Activated T-helper 17 cell treated with anti-CD3 and anti-CD28 coated beads, Interleukin-2, amount 50 U/mL, for 72 hours (primary cell): ENCODE measurements around the gene FEM1B. TPM values are rescaled to one million over a fixed set of nuclear protein-coding genes. Genes with fewer than 3 reads are reported as not detected.
A peak's percentile ranks its signal among the peaks of the same experiment; 100 is the strongest.

Experiments used
- ATAC-seq: fragments of 150-1000 bp; cut with Tn5 transposase; replicated peaks from 2 replicates; pipeline ENCODE4 v1.10.0; 2021; ENCODE audit warnings: mild to moderate bottlenecking, moderate library complexity
- H3K27ac Mint-ChIP-seq: one replicate; pipeline ENCODE4 v1.8.0; 2022; ENCODE audit warnings: mixed read lengths
- H3K27me3 Mint-ChIP-seq: one replicate; pipeline ENCODE4 v1.8.0; 2022; ENCODE audit warnings: mixed read lengths
- H3K36me3 Mint-ChIP-seq: one replicate; pipeline ENCODE4 v1.8.0; 2022; ENCODE audit warnings: low read depth, mild to moderate bottlenecking, mixed read lengths
- H3K4me1 Mint-ChIP-seq: one replicate; pipeline ENCODE4 v1.8.0; 2022; ENCODE audit warnings: mixed read lengths
- H3K4me3 Mint-ChIP-seq: one replicate; pipeline ENCODE4 v1.8.0; 2022; ENCODE audit warnings: mild to moderate bottlenecking, mixed read lengths
- H3K9me3 Mint-ChIP-seq: one replicate; pipeline ENCODE4 v1.8.0; 2022; ENCODE audit warnings: mixed read lengths
- total RNA-seq, 2 donors: library from RNA; stranded (reverse); gene quantifications; one replicate each; pipeline ENCODE4 v1.2.3, GENCODE V29; 2022

FEM1B gene
- total RNA-seq, 2 donors from 2014 or later, result 35.1 to 43.6 TPM

DNA sequence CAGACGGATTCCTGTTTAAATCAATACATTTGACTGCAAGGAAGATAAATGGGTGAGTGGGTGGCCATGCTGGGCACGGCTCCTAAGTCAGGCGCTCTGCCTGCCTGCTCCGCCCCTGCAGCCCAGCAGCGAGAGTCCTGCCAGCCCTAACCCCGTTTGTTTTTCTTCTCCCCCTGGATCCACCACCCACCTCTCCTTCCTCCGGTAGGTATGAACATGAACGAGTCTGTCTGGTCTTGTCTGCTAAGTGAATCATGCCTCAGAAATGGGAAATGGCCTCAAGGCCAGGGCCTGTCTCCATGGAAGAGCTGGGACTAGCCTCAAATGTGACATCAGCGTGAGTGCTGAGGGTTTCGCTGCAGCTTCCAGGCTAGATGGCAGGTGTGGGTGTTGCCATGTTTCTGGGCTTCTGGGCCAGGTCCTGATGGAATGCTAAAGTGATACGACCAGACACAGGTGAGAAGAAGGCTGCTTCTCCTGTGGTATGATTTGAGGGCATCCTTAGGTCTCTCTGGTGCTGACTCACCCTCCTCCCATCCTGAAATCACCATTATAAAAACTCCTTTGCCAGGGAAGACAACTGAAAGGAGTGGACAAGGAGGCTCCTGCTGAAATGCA, 5.6 kb upstream of the FEM1B start:
- H3K4me3 Mint-ChIP-seq, result no peak overlapping the region
- no peaks in the 10 kb centered on the region for H3K36me3 Mint-ChIP-seq
- no peaks in the 10 kb centered on the region for H3K9me3 Mint-ChIP-seq
- no peak overlapping the region for H3K27ac Mint-ChIP-seq
- H3K4me1 Mint-ChIP-seq, result peaks cover 12% of the 10 kb centered on the region
- ATAC-seq, result no peak
- peaks cover 5% of the 10 kb centered on the region for H3K27me3 Mint-ChIP-seq

DNA sequence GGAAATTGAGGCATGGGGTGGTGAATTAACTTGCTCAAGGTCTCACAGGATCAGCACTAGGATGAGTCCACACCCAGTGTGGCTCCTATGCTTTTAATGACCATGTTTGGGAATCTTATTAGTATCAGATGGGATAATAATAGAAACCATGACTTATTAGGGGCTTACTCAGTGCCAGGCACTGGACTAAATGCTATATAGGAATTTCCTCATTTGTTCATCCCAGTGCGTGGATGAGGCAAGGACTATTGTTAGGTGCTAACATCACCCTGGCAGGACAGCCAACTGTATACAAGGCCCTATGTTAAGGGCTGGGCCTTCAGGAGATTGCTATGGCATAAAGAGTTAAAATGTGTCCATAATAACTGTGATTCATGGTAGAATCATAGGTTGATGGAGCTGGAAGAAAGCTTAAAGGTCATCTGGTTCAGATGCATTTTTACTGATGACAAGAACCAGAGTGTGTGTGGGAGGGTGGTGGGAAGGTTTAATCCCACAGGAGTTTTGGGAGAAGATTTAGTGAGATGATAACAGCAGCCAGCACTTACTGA, 4.7 kb upstream of the FEM1B start:
- Mint-ChIP-seq H3K27me3 (peaks cover 2% of the 10 kb centered on the region), H3K4me3 (no peak overlapping the region), H3K4me1 (peaks cover 15% of the 10 kb centered on the region), H3K9me3 (no peaks in the 10 kb centered on the region), H3K27ac (peak overlapping the region; percentile 55), H3K36me3 (no peaks in the 10 kb centered on the region)
- no peak for ATAC-seq

DNA sequence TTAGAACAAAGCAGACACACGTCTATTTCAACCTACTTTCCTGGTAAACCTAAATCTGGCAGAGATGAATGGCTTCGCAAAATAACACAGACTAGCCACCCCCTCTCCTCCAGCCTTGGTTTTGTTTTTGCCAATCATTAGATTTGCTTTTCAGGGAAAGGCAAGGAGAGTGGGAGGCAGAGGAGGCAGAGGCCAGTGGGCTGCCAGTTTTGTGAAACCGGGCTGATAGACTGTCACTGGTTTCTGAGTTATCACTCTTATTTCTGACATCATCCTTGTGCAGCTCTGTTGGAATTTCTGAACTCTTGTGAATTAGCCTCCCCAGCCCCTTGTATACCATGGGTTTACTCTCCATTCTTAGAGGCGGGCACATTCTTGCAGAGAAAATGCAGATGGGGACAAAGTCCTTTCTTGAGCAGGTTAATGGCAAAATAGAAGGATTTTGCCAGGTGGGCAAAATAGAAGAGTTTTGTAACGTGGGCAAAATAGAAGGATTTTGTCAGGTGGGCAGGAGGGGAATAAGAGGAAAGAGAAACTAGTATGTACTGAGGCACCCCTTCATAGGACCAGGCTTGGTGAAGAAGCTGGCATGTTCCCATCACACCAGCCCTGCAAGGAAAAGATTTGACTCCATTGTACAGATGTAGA, 3.2 kb upstream of the FEM1B start:
- peaks cover 15% of the 10 kb centered on the region for H3K4me1 Mint-ChIP-seq
- H3K4me3 Mint-ChIP-seq, result no peak overlapping the region
- H3K27ac Mint-ChIP-seq, result no peak overlapping the region
- peaks cover 10% of the 10 kb centered on the region for H3K36me3 Mint-ChIP-seq
- no peaks in the 10 kb centered on the region for H3K27me3 Mint-ChIP-seq
- no peaks in the 10 kb centered on the region for H3K9me3 Mint-ChIP-seq
- ATAC-seq, result no peak

DNA sequence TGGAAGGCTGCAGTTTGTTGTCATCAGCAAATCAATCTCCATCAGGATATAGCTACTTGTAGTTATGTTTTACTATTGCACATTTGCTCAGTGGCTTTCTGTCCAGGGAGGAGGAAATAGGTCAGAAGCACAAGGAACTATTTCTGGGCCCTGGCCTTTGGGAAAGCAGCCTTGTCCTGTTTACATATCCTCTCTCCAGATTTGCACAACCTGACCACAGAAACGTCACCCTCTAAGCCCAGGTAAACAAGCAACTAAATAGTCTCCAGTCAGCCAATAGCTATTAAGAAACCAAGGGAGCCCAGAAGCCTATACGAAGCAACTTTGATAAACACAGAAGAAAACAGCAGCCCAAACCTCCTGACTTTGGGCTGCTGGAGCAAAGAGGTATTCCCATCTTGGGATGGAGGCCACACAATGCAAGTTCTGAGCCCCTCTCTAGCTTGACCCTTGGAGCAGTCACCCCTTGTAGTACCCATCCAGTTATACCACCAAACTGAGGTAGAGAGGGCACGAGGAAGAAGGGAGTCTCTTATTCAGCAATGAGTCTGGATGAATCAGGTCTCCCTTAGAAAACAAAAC, 2.3 kb upstream of the FEM1B start:
- ATAC-seq, result no peak
- Mint-ChIP-seq H3K4me1 (peaks cover 22% of the 10 kb centered on the region), H3K4me3 (peak overlapping the region; percentile 89), H3K27me3 (no peaks in the 10 kb centered on the region), H3K27ac (no peak overlapping the region), H3K9me3 (no peaks in the 10 kb centered on the region), H3K36me3 (peaks cover 20% of the 10 kb centered on the region)

DNA sequence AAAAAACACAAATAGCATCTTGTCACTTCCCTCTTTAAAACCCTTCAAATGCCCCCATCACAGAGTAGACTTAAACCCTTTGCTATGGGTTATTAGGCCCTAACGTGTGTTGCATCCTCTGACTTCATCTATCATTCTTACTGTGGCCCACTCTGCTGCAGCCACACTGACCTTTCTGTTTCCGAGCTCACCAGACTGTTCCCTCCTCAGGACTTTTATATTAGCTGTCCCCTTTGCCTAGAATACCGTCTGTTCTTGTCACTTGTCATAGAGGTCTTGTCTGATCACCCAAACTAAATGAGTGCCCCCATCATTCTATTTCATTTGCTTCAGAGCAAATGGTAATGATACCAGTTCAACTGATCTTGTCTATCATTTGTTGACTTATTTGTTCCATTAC, 877 bp upstream of the FEM1B start:
- H3K36me3 Mint-ChIP-seq, result peaks cover 28% of the 10 kb centered on the region
- no peaks in the 10 kb centered on the region for H3K27me3 Mint-ChIP-seq
- H3K9me3 Mint-ChIP-seq, result no peaks in the 10 kb centered on the region
- H3K27ac Mint-ChIP-seq, result peak overlapping the region; percentile 99
- peak overlapping the region; percentile 89 for H3K4me3 Mint-ChIP-seq
- ATAC-seq, result no peak
- peaks cover 34% of the 10 kb centered on the region for H3K4me1 Mint-ChIP-seq

DNA sequence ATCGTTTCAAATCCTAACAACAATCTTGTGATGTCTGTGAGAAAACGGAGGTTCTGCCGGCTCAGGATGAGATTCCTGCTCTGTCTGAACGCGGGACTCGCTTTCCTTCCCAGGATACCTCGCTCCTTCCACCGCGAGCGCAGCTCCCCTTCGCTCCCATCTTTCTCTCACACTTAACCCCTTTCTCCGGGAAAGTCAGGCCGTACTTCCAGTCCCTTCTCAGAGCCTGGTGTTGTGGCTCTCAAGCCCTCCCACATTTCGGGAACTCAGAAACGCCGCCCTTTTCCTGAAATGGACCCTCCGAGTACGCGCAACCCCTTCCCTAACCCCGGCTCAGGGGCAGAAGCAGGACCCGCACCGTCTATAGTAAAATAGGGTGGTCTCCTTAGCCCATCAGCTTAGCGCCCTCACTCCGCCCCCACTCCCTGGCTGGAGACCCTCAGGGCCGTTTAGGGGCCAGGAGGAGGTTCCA, 378 bp upstream of the FEM1B start:
- Mint-ChIP-seq H3K4me3 (peak overlapping the region; percentile 89), H3K27me3 (no peaks in the 10 kb centered on the region), H3K9me3 (no peaks in the 10 kb centered on the region), H3K27ac (peak overlapping the region; percentile 99), H3K36me3 (peaks cover 33% of the 10 kb centered on the region), H3K4me1 (peaks cover 39% of the 10 kb centered on the region)
- peak; percentile 3 for ATAC-seq

DNA sequence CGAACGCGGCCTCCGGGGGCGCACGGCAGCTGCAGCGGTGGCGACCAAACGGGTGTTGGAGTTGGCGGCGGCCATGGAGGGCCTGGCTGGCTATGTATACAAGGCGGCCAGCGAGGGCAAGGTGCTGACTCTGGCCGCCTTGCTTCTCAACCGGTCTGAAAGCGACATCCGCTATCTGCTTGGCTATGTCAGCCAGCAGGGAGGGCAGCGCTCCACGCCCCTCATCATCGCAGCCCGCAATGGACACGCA, 725 bp downstream of the FEM1B start:
- peak overlapping the region; percentile 95 for H3K27ac Mint-ChIP-seq
- no peaks in the 10 kb centered on the region for H3K9me3 Mint-ChIP-seq
- no peaks in the 10 kb centered on the region for H3K27me3 Mint-ChIP-seq
- peaks cover 35% of the 10 kb centered on the region for H3K36me3 Mint-ChIP-seq
- H3K4me1 Mint-ChIP-seq, result peaks cover 41% of the 10 kb centered on the region
- no peak for ATAC-seq
- H3K4me3 Mint-ChIP-seq, result peak overlapping the region; percentile 89

DNA sequence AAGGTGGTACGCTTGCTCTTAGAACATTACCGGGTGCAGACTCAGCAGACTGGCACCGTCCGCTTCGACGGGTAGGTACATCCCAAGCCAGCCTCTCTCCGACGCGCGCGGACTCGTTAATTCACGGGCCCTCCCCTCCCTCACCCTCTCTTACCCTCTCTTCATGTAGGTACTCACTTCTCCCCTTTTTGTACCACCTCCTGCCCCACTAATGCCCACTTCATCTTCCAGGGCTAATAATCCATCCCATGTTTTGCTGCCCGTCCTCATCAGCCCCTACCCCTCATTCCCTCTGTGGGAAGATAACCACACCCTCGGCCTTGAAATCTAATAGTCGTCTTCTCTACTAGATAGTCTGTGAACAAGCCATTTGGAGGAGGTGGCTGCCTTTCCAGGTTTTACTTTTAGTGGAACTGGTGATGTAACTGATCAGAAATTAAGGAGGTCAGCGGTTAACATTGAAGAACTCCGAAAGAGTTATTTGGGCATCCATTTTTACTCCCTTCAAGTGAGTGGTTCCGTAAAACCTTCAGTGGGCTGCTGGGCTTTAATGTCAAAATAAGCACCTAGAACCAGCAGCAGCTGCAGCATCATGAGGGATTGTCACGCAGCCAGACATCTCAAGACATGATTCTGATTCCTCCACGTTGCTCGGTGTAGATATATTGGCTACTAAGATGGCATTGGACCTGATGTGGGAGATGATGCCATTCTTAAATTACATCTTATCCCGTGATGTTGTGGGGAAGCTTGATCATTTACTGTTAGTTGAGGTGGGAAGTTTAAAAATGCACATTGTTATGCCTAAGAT, 1.3 kb downstream of the FEM1B start:
- ATAC-seq, result peak; percentile 18
- H3K4me3 Mint-ChIP-seq, result peak overlapping the region; percentile 89
- H3K27ac Mint-ChIP-seq, result peak overlapping the region; percentile 95
- H3K9me3 Mint-ChIP-seq, result no peaks in the 10 kb centered on the region
- H3K36me3 Mint-ChIP-seq, result peaks cover 35% of the 10 kb centered on the region
- no peaks in the 10 kb centered on the region for H3K27me3 Mint-ChIP-seq
- peaks cover 41% of the 10 kb centered on the region for H3K4me1 Mint-ChIP-seq

DNA sequence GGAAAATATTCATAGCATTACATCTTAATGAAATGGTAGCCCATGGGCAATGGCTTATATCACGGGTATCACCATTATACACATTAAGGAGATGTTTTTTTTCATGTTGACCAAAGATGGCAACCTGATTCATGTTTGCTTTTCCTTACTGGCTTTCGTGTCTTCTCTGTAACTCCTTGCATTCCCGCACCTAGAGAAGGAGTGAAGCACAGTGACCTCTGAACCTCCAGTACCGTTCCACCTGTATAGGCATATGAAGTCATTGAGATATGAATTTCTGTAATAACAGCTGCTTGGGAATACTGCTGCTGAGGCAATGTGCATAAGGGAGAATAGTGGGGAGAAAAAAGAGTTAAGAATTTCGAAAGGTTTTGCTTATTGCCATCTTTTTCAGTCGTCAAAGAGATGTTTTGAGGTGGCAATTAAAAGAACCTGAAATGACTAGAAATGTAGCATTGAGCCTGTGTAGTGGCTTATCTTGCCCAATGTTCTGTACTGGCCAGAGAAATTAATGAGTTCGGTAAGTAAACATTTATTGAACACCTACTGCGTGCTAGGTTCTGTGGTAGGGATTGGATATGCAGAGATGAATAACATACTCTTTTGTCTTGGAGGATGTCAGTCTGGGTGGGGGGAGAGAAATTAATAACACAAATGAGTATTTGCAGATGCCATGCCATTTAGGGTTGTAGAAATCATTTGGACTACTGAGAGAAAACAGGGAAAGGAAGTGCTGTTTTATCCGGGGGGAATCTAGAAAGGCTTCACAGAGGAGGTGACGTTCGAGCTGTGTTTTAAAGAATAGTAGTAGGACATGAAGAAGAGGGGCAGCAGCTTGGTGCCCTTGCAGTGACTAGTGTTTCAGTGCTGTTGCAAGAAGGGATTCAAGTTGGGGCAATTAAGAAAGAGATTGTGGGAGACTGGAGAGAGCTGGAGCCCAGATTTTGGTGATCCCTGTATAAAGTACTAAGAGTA, 2.5 kb downstream of the FEM1B start:
- peaks cover 47% of the 10 kb centered on the region for H3K4me1 Mint-ChIP-seq
- peak overlapping the region; percentile 89 for H3K4me3 Mint-ChIP-seq
- peaks cover 44% of the 10 kb centered on the region for H3K36me3 Mint-ChIP-seq
- no peaks in the 10 kb centered on the region for H3K27me3 Mint-ChIP-seq
- H3K27ac Mint-ChIP-seq, result peak overlapping the region; percentile 95
- no peak for ATAC-seq
- H3K9me3 Mint-ChIP-seq, result no peaks in the 10 kb centered on the region

DNA sequence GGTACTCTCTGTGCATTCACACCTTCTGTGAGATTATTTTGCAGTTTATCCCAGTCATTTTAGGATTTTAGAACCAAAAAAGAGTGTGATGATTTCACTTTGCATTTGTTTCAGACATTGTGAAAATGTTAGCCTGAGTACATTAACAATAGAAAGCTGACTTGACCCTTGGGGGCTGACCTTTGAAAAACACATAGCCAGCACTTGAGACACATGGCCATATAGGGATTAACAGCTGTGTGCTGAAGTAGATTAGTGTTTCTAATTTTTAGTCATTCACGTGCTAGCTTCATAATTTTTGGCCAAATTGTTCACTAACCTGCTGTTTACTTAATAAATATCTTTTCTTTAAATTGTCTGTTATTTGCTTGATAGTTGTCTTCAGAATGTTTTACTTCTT, 3.5 kb downstream of the FEM1B start:
- Mint-ChIP-seq H3K27ac (peak overlapping the region; percentile 95), H3K9me3 (no peaks in the 10 kb centered on the region), H3K27me3 (no peaks in the 10 kb centered on the region), H3K36me3 (peaks cover 53% of the 10 kb centered on the region), H3K4me3 (peak overlapping the region; percentile 89), H3K4me1 (peaks cover 52% of the 10 kb centered on the region)
- no peak for ATAC-seq

DNA sequence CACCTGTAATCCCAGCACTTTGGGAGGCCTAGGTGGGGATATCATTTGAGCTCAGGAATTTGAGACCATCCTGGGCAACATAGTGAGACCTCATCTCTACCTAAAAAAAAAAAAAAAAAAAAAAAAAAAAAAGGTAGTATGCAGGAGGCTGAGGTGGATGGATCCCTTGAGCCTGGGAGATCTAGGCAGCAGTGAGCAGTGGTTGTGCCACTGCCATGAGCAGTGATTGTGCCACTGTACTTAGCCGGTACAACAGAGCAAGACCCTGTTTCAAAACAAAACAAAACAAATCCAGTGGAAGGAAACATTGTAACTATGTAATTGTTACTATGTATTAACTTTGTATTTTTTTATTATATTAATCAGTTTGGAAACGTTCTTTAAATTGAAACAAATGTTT, 5.9 kb downstream of the FEM1B start:
- H3K27ac Mint-ChIP-seq, result no peak overlapping the region
- peaks cover 76% of the 10 kb centered on the region for H3K36me3 Mint-ChIP-seq
- no peaks in the 10 kb centered on the region for H3K27me3 Mint-ChIP-seq
- no peak for ATAC-seq
- H3K4me1 Mint-ChIP-seq, result peaks cover 52% of the 10 kb centered on the region
- no peaks in the 10 kb centered on the region for H3K9me3 Mint-ChIP-seq
- no peak overlapping the region for H3K4me3 Mint-ChIP-seq

DNA sequence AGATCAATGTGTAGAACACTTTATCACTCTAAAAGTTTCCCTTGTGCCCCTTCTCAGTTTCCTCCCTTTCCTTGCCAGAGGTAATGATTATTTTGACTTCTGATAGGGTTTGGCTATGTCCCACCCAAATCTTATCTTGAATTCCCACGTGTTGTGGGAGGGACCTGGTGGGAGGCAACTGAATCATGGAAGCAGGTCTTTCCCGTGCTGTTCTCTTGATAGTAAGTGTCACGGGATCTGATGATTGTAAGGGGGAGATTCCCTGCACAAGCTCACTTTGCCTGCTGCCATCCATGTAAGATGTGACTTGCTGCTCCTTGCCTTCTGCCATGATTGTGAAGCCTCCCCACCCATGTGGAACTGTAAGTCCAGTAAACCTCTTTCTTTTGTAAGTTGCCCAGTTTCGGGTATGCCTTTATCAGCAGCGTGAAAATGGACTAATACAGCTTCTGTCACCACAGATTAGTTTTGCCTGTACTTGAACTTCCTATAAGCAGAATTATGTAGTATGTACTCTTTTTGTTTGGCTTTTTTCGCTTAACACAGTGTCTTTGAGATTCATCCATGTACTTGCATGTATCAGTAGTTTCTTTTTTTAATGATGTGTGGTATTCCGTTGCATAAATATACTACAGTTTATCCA, 7.2 kb downstream of the FEM1B start:
- Mint-ChIP-seq H3K4me3 (peak overlapping the region; percentile 42), H3K27me3 (no peaks in the 10 kb centered on the region), H3K4me1 (peaks cover 50% of the 10 kb centered on the region), H3K36me3 (peaks cover 75% of the 10 kb centered on the region), H3K27ac (peak overlapping the region; percentile 46), H3K9me3 (no peaks in the 10 kb centered on the region)
- ATAC-seq, result no peak

DNA sequence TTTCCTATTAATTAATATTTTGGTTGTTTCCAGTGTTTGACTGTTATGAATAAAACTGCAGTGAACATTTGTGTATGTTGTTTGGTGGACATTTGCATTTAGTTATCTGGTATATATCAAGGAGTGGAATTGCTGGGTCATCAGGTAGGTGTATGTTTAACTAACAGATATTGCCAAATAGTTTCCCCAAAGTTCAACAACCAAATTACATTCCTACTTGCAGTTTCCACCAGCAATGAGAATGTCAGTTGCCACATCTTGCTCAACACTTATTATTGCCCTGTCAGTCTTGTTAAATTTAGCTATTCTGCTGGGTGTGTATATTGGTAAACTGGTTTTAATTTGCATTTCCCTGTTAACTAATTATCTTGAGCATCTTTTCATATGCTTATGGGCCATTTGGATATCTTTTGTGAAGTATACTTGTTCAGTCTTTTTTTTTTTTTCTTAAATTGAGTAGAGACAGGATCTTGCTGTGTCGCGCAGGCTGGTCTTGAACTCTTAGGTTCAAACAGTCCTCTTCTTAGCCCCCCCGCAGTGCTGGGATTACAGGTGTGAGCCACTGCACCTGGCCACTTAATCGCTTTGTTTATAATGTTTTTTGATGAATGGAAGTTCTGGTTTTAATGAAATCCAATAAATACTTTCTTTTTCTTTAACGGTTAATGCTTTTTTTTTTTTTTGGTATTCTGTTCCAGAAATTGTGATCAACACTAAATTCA, 7.9 kb downstream of the FEM1B start:
- peaks cover 75% of the 10 kb centered on the region for H3K36me3 Mint-ChIP-seq
- H3K27ac Mint-ChIP-seq, result peak overlapping the region; percentile 87
- H3K4me3 Mint-ChIP-seq, result peak overlapping the region; percentile 42
- H3K27me3 Mint-ChIP-seq, result no peaks in the 10 kb centered on the region
- no peaks in the 10 kb centered on the region for H3K9me3 Mint-ChIP-seq
- ATAC-seq, result no peak
- H3K4me1 Mint-ChIP-seq, result peaks cover 47% of the 10 kb centered on the region
